ENCODE data around the gene PKP3.

DNA sequence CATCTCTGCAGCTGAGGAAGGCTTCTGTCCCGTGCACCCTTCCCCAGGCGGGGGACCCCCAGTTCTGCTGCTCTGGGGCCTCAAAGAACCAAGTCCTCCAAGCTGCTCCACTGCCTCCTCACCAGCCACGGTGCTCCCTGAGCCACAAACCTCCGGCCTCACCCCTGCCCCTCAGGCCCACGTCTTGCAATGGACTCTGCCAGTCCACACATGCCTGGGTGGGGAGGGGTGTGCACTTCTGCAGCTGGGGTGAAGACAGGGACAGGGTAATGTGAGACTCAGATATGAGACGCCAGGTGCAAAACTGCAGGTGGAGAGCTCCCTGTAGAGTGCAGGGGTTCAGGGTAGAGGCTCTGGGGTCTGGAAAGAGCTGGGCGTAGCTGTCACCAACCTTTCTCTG is 52.9 kb downstream of the PKP3 start:
- TF ChIP-seq CTCF (IDR thresholded peaks at IDR 0.05) (no peak), POLR2A (IDR thresholded peaks at IDR 0.05) (no peak)

All from upper lobe of left lung (tissue), 4 donors.